Neutrophil (primary cell): Measurements from ENCODE around the gene FAM156B.
A peak's percentile ranks its signal among the peaks of the same experiment; 100 is the strongest.
"Not testable (repeated sequence)": the region's sequence is repeated elsewhere in the genome, so short reads cannot be mapped to it uniquely, and the experiment has no call there.

Experiments used
- H3K27ac ChIP-seq: fragments of 200-600 bp; sonication (generic); 2 replicates; pipeline ENCODE4 v1.5.1; 2016; ENCODE audit warnings: mild to moderate bottlenecking, moderate library complexity
- H3K27me3 ChIP-seq: fragments of 200-600 bp; sonication (generic); 2 replicates; pipeline ENCODE4 v1.6.0; 2016; ENCODE audit warnings: mild to moderate bottlenecking
- H3K36me3 ChIP-seq: fragments of 200-600 bp; sonication (generic); 2 replicates; pipeline ENCODE4 v1.5.1; 2017
- H3K4me1 ChIP-seq, 2 experiments: fragments of 200-600 bp in 1 of 2; sonication (generic) in 1 of 2; 1 replicate in 1 of 2; 2 replicates in 1 of 2; pipeline versions ENCODE4 v1.5.1 to v1.6.1; 2013 to 2016; ENCODE audit warnings: low read depth in 1 of 2, low read length in 1 of 2, mild to moderate bottlenecking in 1 of 2, moderate library complexity in 1 of 2; ENCODE audit not compliant: control insufficient read depth in 1 of 2, insufficient read depth in 1 of 2
- H3K4me3 ChIP-seq, 2 experiments: fragments of 200-600 bp in 1 of 2; sonication (generic) in 1 of 2; 1 replicate in 1 of 2; 2 replicates in 1 of 2; pipeline ENCODE4 v1.5.1; 2013 to 2016; ENCODE audit warnings: low read depth in 1 of 2, low read length in 1 of 2, mild to moderate bottlenecking in 1 of 2, moderate library complexity in 1 of 2
- H3K9me3 ChIP-seq: fragments of 200-600 bp; sonication (generic); 2 replicates; pipeline ENCODE4 v1.5.1; 2016
- CTCF ChIP-seq: fragments of 200-600 bp; sonication (generic); IDR thresholded peaks from 2 replicates; pipeline ENCODE4 v1.5.1; 2016; ENCODE audit warnings: antibody characterized with exemption

Gene FAM156B

GRCh38 chrX:52923781-52924241 lies 26.7 kb downstream of the FAM156B start:
- Histone ChIP-seq H3K36me3 (no peaks in the 10 kb centered on the region), H3K27me3 (no peaks in the 10 kb centered on the region), H3K9me3 (no peaks in the 10 kb centered on the region), H3K4me3 (no peak overlapping the region), H3K27ac (no peak overlapping the region), H3K4me1 (peaks cover 9 to 27% of the 10 kb centered on the region in 2 experiments)
- no peak for TF ChIP-seq CTCF

- H3K9me3 ChIP-seq, H3K4me3 ChIP-seq, H3K27me3 ChIP-seq, H3K36me3 ChIP-seq, H3K27ac ChIP-seq: not testable (repeated sequence)
- H3K4me1 ChIP-seq: peaks cover 15 to 21% of the 10 kb centered on the region in 2 experiments
Measured at GRCh38 chrX:52930214-52930613, 33.1 kb downstream of the FAM156B start.

GRCh38 chrX:52933213-52933612 lies 36.1 kb downstream of the FAM156B start:
- no peak overlapping the region for H3K4me3 ChIP-seq
- H3K4me1 ChIP-seq: peaks cover 9 to 17% of the 10 kb centered on the region in 2 experiments
- H3K36me3 ChIP-seq: no peaks in the 10 kb centered on the region
- H3K27me3 ChIP-seq: no peaks in the 10 kb centered on the region
- no peak overlapping the region for H3K27ac ChIP-seq
- TF ChIP-seq CTCF: no peak
- H3K9me3 ChIP-seq: no peaks in the 10 kb centered on the region

GRCh38 chrX:52933976-52934703 lies 37.0 kb downstream of the FAM156B start:
- peak overlapping the region; percentile 96 for H3K27ac ChIP-seq
- H3K36me3 ChIP-seq: no peaks in the 10 kb centered on the region
- H3K27me3 ChIP-seq: no peaks in the 10 kb centered on the region
- TF ChIP-seq CTCF: no peak
- peaks cover 9 to 17% of the 10 kb centered on the region in 2 experiments for H3K4me1 ChIP-seq
- H3K4me3 ChIP-seq: peak overlapping the region; percentile 64 to 92
- no peaks in the 10 kb centered on the region for H3K9me3 ChIP-seq

- peak overlapping the region; percentile 64 to 92 for H3K4me3 ChIP-seq
- H3K9me3 ChIP-seq: no peaks in the 10 kb centered on the region
- H3K27ac ChIP-seq: peak overlapping the region; percentile 96
- no peaks in the 10 kb centered on the region for H3K27me3 ChIP-seq
- no peaks in the 10 kb centered on the region for H3K36me3 ChIP-seq
- peak; percentile 79 for TF ChIP-seq CTCF
- peaks cover 9 to 17% of the 10 kb centered on the region in 2 experiments for H3K4me1 ChIP-seq
Measured at GRCh38 chrX:52934704-52935469, 37.8 kb downstream of the FAM156B start.

GRCh38 chrX:52935470-52935784 lies 38.3 kb downstream of the FAM156B start:
- H3K27ac ChIP-seq: peak overlapping the region; percentile 96
- H3K9me3 ChIP-seq, H3K27me3 ChIP-seq, H3K36me3 ChIP-seq: not testable (repeated sequence)
- H3K4me3 ChIP-seq: peak overlapping the region; percentile 64 to 92
- H3K4me1 ChIP-seq: peaks cover 9 to 17% of the 10 kb centered on the region in 2 experiments

GRCh38 chrX:52940704-52941103 lies 43.6 kb downstream of the FAM156B start:
- H3K4me3 ChIP-seq, H3K36me3 ChIP-seq, H3K27me3 ChIP-seq, H3K9me3 ChIP-seq, H3K4me1 ChIP-seq, H3K27ac ChIP-seq: not testable (repeated sequence)

- not testable (repeated sequence) for H3K9me3 ChIP-seq, H3K4me3 ChIP-seq, H3K4me1 ChIP-seq
Measured at GRCh38 chrX:52941728-52942127, 44.6 kb downstream of the FAM156B start.

GRCh38 chrX:52945838-52946494 lies 48.8 kb downstream of the FAM156B start:
- not testable (repeated sequence) for H3K36me3 ChIP-seq, H3K4me3 ChIP-seq, H3K27me3 ChIP-seq, H3K27ac ChIP-seq, H3K9me3 ChIP-seq, H3K4me1 ChIP-seq

More at GRCh38 chrX:52941728-52942127, 44.6 kb downstream of the FAM156B start:
- H3K27ac ChIP-seq, H3K36me3 ChIP-seq, H3K27me3 ChIP-seq: not testable (repeated sequence)
